K562 (cell line): ENCODE data around the gene CSNK1D. TPM values are rescaled to one million over a fixed set of nuclear protein-coding genes. Genes with fewer than 3 reads are reported as not detected.

ENCODE experiments used
- CTCF ChIP-seq, 3 experiments: IDR thresholded peaks in 2 of 3; conservative IDR thresholded peaks in 1 of 3; 2 replicates each; pipeline ENCODE4 v1.5.1; 2011 to 2012; ENCODE audit warnings: low read length in 3 of 3, mild to moderate bottlenecking in 3 of 3, control low read depth in 2 of 3, improper control_type of control experiment in 1 of 3, inconsistent platforms in 1 of 3, low read depth in 1 of 3, mixed read lengths in 1 of 3, moderate library complexity in 1 of 3; ENCODE audit not compliant: insufficient read depth in 2 of 3
- GATAD2A ChIP-seq: fragments of 450-650 bp; IDR thresholded peaks from 2 replicates; pipeline ENCODE4 v1.6.1; 2017
- MCM2 ChIP-seq: fragments of 450-650 bp; IDR thresholded peaks from 2 replicates; pipeline ENCODE4 v1.6.1; 2017; ENCODE audit warnings: low read depth, mild to moderate bottlenecking
- RB1 ChIP-seq: fragments of 450-650 bp; IDR thresholded peaks from 2 replicates; pipeline ENCODE4 v1.6.1; 2017; ENCODE audit warnings: low read depth, mild to moderate bottlenecking
- RERE ChIP-seq: sonication (generic); formaldehyde crosslinking; IDR thresholded peaks from 2 replicates; pipeline ENCODE4 v1.8.0; 2023; ENCODE audit warnings: missing genetic modification reagents, mild to moderate bottlenecking, borderline replicate concordance
- SREBF1 ChIP-seq: fragments of 150-350 bp; IDR thresholded peaks from 2 replicates; pipeline ENCODE4 v1.6.1; 2014; ENCODE audit warnings: antibody characterized with exemption, low read depth, low read length, borderline replicate concordance
- TRIM24 ChIP-seq, 2 experiments: fragments of 450-650 bp; IDR thresholded peaks; 2 replicates each; pipeline ENCODE4 v1.6.1; 2016
- ZNF133 ChIP-seq: fragments of 250-450 bp; sonication (Bioruptor Pico); IDR thresholded peaks from 2 replicates; pipeline ENCODE4 v1.4.0; 2020; ENCODE audit warnings: mild to moderate bottlenecking
- ZNF407 ChIP-seq: fragments of 450-650 bp; IDR thresholded peaks from 2 replicates; pipeline ENCODE4 v1.6.1; 2016; ENCODE audit warnings: low read depth
- polyA plus RNA-seq, 8 experiments: library from polyadenylated mRNA; depleted of rRNA in 4 of 8; stranded (reverse) in 5 of 8; unstranded in 3 of 8; fragments of >200 nt; fragmentation: Nextera tagmentation in 2 of 8; fragmentation: Illumina TruSeq in 1 of 8; extraction: Ambion mirVana in 2 of 8; extraction: Trizol in 1 of 8; gene quantifications; 2 replicates each; pipeline versions ENCODE4 v1.2.1 to v1.2.3, GENCODE V29; 2011 to 2014; ENCODE audit warnings: inconsistent platforms in 1 of 8, missing spikeins in 1 of 8
- total RNA-seq, 7 experiments: library from RNA; depleted of rRNA in 6 of 7; stranded (reverse); fragments of >200 nt in 6 of 7; fragmentation: Illumina TruSeq in 2 of 7; extraction: Trizol in 2 of 7; gene quantifications; 2 replicates each; pipeline versions ENCODE4 v1.2.1 to v1.2.3, GENCODE V29; 2011 to 2021; ENCODE audit warnings: low replicate concordance in 1 of 7

Gene CSNK1D
- total and polyA plus RNA-seq, 9 of the 15 experiments (the other 6 are each of a cell fraction or from before 2014, with no cell fraction given) = 6.5 to 133 (median 41.3) TPM

- TF ChIP-seq SREBF1 = peak; percentile 96
- TF ChIP-seq CTCF (IDR thresholded peaks at IDR 0.05 in 2 of 3, conservative IDR thresholded peaks at IDR 0.05 in 1 of 3; ENCODE audit: insufficient read depth in 2 of 3, low read depth in 1 of 3, low read length in 3 of 3) = no peak
- no peak for TF ChIP-seq MCM2
- peak; percentile 95; the same call in 1 of the 2 replicates for TF ChIP-seq GATAD2A
- TF ChIP-seq ZNF133 (CRISPR knock-in tag) = no peak
- TF ChIP-seq TRIM24 (IDR thresholded peaks at IDR 0.05) = peak; percentile 54 to 81; a peak in 3 of 4 replicates
- no peak; the same call in 1 of the 2 replicates for TF ChIP-seq RB1
- no peak for TF ChIP-seq RERE (CRISPR knock-in tag)
- TF ChIP-seq ZNF407 = 0 out of 2 replicates have a peak, but pooled peaks have one; percentile 32
Observed at GRCh38 chr17:82287868-82288801, 14.6 kb upstream of the CSNK1D start (continued).
